Fibroblast of lung (primary cell): Measurements from ENCODE around the gene TNK1. TPM values are rescaled to one million over a fixed set of nuclear protein-coding genes. Genes with fewer than 3 reads are reported as not detected.

Experiments used
- DNase-seq, 2 donors: peaks; one replicate each; pipeline versions ENCODE4 v3.0.0 to v3.0.0-alpha.2; 2010; ENCODE audit warnings: low read depth in 2 of 2
- H2AFZ ChIP-seq: 2 replicates; pipeline ENCODE4 v1.5.1; 2012; ENCODE audit warnings: low read length, control low read depth, inconsistent platforms
- H3K27ac ChIP-seq: 2 replicates; pipeline ENCODE4 v1.5.1; 2011; ENCODE audit warnings: low read length, control low read depth; ENCODE audit not compliant: insufficient read depth
- H3K27me3 ChIP-seq: 2 replicates; pipeline ENCODE4 v1.5.1; 2011; ENCODE audit warnings: mild to moderate bottlenecking, low read length; ENCODE audit not compliant: control insufficient read depth, insufficient read depth
- H3K36me3 ChIP-seq: 2 replicates; pipeline ENCODE4 v1.5.1; 2011; ENCODE audit warnings: low read length; ENCODE audit not compliant: control insufficient read depth, insufficient read depth
- H3K4me1 ChIP-seq: 2 replicates; pipeline ENCODE4 v1.5.1; 2011; ENCODE audit warnings: low read length; ENCODE audit not compliant: control insufficient read depth, insufficient read depth; ENCODE audit errors: extremely low read depth
- H3K4me2 ChIP-seq: 2 replicates; pipeline ENCODE4 v1.5.1; 2011; ENCODE audit warnings: low read length, control low read depth; ENCODE audit not compliant: insufficient read depth; ENCODE audit errors: extremely low read depth
- H3K4me3 ChIP-seq, 4 experiments: fragments of 200-600 bp in 1 of 4; sonication (generic) in 1 of 4; replicated peaks in 1 of 4; 2 replicates each; pipeline ENCODE4 v1.5.1; 2011 to 2016; ENCODE audit warnings: low read length in 4 of 4, low read depth in 3 of 4, mild to moderate bottlenecking in 3 of 4, control low read depth in 2 of 4, inconsistent platforms in 1 of 4, mixed read lengths in 1 of 4; ENCODE audit not compliant: insufficient read depth in 1 of 4; ENCODE audit errors: control extremely low read depth in 1 of 4
- H3K79me2 ChIP-seq: 2 replicates; pipeline ENCODE4 v1.5.1; 2012; ENCODE audit warnings: mild to moderate bottlenecking, low read length, inconsistent platforms; ENCODE audit not compliant: control insufficient read depth, insufficient read depth
- H3K9ac ChIP-seq: 2 replicates; pipeline ENCODE4 v1.5.1; 2011; ENCODE audit warnings: mild to moderate bottlenecking, low read length, control low read depth; ENCODE audit not compliant: insufficient read depth
- H3K9me3 ChIP-seq: 2 replicates; pipeline ENCODE4 v1.5.1; 2012; ENCODE audit warnings: low read depth, low read length; ENCODE audit not compliant: control insufficient read depth, insufficient read depth
- H4K20me1 ChIP-seq: 2 replicates; pipeline ENCODE4 v1.5.1; 2011; ENCODE audit warnings: low read length; ENCODE audit not compliant: control insufficient read depth, insufficient read depth; ENCODE audit errors: extremely low read depth
- CTCF ChIP-seq, 2 donors: IDR thresholded peaks in 1 of 2; conservative IDR thresholded peaks in 1 of 2; 1 replicate in 1 of 2; 2 replicates in 1 of 2; pipeline ENCODE4 v1.5.1; 2011 to 2012; ENCODE audit warnings: low read length in 2 of 2, control low read depth in 1 of 2, inconsistent platforms in 1 of 2, low read depth in 1 of 2, mild to moderate bottlenecking in 1 of 2
- EZH2 ChIP-seq: IDR thresholded peaks from 2 replicates; pipeline ENCODE4 v1.5.1; 2012; ENCODE audit warnings: low read length, control low read depth, mild to moderate bottlenecking; ENCODE audit errors: missing control alignments
- polyA plus RNA-seq, 2 donors: library from polyadenylated mRNA; depleted of rRNA in 1 of 2; stranded (reverse) in 1 of 2; unstranded in 1 of 2; fragments of >200 nt; gene quantifications; 2 replicates each; pipeline ENCODE4 v1.2.1, GENCODE V29; 2011 to 2012; ENCODE audit warnings: missing spikeins in 1 of 2
- total RNA-seq: library from RNA; depleted of rRNA; stranded (reverse); fragments of >200 nt; gene quantifications from 2 replicates; pipeline ENCODE4 v1.2.1, GENCODE V29; 2014

Gene TNK1
- total and polyA plus RNA-seq, 2 donors (not counting 1 experiment from before 2014, with no cell fraction given), result 0.15 to 0.66 TPM

GRCh38 chr17:7432296-7432695 lies 51.4 kb downstream of the TNK1 start:
- H3K9me3 ChIP-seq, result no peaks in the 10 kb centered on the region
- no peak for TF ChIP-seq EZH2
- TF ChIP-seq CTCF (conservative IDR thresholded peaks at IDR 0.05 in 1 of 2, IDR thresholded peaks at IDR 0.05 in 1 of 2; ENCODE audit: low read depth in 1 of 2, low read length in 2 of 2), result no peak
- H3K27ac ChIP-seq, result no peak overlapping the region
- no peaks in the 10 kb centered on the region for H4K20me1 ChIP-seq
- no peak overlapping the region for H2AFZ ChIP-seq
- H3K4me2 ChIP-seq, result no peak overlapping the region
- H3K9ac ChIP-seq, result no peak overlapping the region
- H3K4me1 ChIP-seq, result no peaks in the 10 kb centered on the region
- DNase-seq, result no peak
- H3K36me3 ChIP-seq, result no peaks in the 10 kb centered on the region
- no peaks in the 10 kb centered on the region for H3K79me2 ChIP-seq
- H3K4me3 ChIP-seq, result no peak overlapping the region
- no peaks in the 10 kb centered on the region for H3K27me3 ChIP-seq

GRCh38 chr17:7435676-7436555 lies 55.0 kb downstream of the TNK1 start:
- Histone ChIP-seq H3K36me3 (no peaks in the 10 kb centered on the region), H3K27me3 (peaks cover 22% of the 10 kb centered on the region), H2AFZ (peak overlapping the region; percentile 11), H3K79me2 (no peaks in the 10 kb centered on the region), H3K27ac (no peak overlapping the region), H3K9ac (no peak overlapping the region), H3K9me3 (no peaks in the 10 kb centered on the region), H4K20me1 (no peaks in the 10 kb centered on the region), H3K4me1 (peaks cover 13% of the 10 kb centered on the region), H3K4me3 (peak overlapping the region; percentile 32 to 68 (median 36)), H3K4me2 (peak overlapping the region; percentile 90)
- DNase-seq, result no peak
- TF ChIP-seq CTCF (conservative IDR thresholded peaks at IDR 0.05 in 1 of 2, IDR thresholded peaks at IDR 0.05 in 1 of 2; ENCODE audit: low read depth in 1 of 2, low read length in 2 of 2) (peak in 1 of 2 donors; percentile 9), EZH2 (no peak)

- no peak overlapping the region for H3K9ac ChIP-seq
- TF ChIP-seq EZH2 (no peak), CTCF (conservative IDR thresholded peaks at IDR 0.05 in 1 of 2, IDR thresholded peaks at IDR 0.05 in 1 of 2; ENCODE audit: low read depth in 1 of 2, low read length in 2 of 2) (peak; percentile 35 to 72)
- H3K9me3 ChIP-seq, result no peaks in the 10 kb centered on the region
- no peaks in the 10 kb centered on the region for H3K79me2 ChIP-seq
- peak overlapping the region; percentile 75 for H3K4me2 ChIP-seq
- H2AFZ ChIP-seq, result peak overlapping the region; percentile 23
- peak; percentile 71 to 72 for DNase-seq
- no peaks in the 10 kb centered on the region for H3K36me3 ChIP-seq
- H3K4me1 ChIP-seq, result peaks cover 13% of the 10 kb centered on the region
- peaks cover 25% of the 10 kb centered on the region for H3K27me3 ChIP-seq
- peak overlapping the region in 2 of 4 experiments; percentile 17 to 42 for H3K4me3 ChIP-seq
- H3K27ac ChIP-seq, result no peak overlapping the region
- H4K20me1 ChIP-seq, result no peaks in the 10 kb centered on the region
Observed at GRCh38 chr17:7436556-7437368, 55.9 kb downstream of the TNK1 start.
